Stimulated activated CD8-positive, alpha-beta memory T cell treated with anti-CD3 and anti-CD28 coated beads, Interleukin-15, amount 100 ng/mL, for 4 hours (primary cell): ENCODE measurements around the gene MDM2.
"Not testable (repeated sequence)": the region's sequence is repeated elsewhere in the genome, so short reads cannot be mapped to it uniquely, and the experiment has no call there.

ENCODE experiments used
- DNase-seq, 2 donors: peaks; one replicate each; pipeline ENCODE4 v3.0.0-alpha.2; 2020; ENCODE audit warnings: low read depth in 2 of 2

Gene MDM2

DNA sequence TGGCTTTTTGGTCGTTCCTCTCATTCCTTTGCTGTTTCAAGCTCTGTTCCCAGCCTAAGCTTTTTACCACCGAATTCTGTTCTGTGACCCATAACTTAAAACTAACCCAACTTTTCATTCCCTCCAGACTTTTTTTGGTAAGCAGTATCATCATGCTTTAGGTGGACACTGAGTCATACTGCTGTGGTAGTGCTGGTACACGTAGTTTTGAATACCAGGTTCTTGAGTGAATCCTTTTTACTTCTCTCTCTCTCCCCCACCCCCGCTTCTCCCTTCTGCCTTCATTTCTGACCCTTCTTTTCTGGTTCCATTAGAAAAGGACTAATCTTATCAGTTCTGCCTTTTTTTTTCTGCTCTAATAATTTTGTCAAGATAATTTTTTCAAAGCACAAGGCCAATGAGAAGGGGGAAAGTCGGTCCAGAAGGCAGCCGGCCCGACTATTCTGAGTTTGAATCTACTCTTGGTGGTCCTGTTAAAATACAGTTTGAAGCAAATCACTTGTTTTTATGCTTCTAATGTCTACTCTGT is 2.3 kb upstream of the MDM2 start:
- DNase-seq, result no peak

DNA sequence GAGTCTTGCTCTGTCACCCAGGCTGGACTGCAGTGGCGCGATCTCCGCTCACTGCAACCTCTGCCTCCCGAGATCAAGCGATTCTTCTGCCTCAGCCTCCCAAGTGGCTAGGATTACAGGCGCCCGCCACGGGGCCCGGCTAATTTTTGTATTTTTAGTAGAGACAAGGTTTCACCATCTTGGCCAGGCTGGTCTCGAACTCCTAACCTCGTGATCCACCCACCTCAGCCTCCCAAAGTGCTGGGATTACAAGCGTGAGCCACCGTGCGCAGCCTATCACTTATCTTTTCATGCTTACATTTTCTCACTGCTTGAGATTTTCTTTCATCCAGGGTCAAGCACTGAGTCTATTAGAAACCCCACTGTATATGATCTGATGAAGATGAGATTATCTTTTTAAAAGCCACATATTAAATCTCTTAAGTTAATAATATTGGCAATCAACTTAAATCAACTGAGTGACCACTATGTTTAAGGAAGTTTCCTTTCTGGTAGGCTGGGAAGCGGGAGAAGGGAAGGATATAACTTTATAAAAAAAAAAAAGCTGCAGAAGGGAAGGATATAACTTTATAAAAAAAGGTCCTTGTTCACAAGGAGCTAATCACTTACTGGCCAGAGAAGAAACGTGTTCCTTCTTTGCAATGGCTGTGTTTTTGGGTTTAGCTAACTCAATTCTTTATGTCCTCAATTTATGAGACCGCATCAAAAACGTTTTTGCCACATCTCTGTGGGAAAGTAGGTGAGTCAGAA is 1.3 kb upstream of the MDM2 start:
- no peak for DNase-seq

DNA sequence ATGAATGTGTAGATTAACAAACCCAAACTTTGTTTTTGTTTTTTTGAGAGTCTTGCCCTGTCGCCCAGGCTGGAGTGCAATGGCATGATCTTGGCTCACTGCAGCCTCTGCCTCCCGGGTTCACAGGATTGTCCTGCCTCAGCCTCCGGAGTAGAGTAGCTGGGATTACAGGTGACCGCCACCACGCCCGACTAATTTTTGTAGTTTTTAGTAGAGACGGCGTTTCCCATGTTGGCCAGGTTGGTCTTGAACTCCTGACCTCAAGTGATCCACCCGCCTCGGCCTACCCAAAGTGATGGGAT is 752 bp upstream of the MDM2 start:
- DNase-seq, result not testable (repeated sequence)

- peak; percentile 36 for DNase-seq
Observed at GRCh38 chr12:68808388-68809189, 612 bp downstream of the MDM2 start.

- no peak for DNase-seq
Observed at GRCh38 chr12:68809190-68810026, 1.4 kb downstream of the MDM2 start.

GRCh38 chr12:68810027-68810389 is 2.0 kb downstream of the MDM2 start:
- DNase-seq, result not testable (repeated sequence)

DNA sequence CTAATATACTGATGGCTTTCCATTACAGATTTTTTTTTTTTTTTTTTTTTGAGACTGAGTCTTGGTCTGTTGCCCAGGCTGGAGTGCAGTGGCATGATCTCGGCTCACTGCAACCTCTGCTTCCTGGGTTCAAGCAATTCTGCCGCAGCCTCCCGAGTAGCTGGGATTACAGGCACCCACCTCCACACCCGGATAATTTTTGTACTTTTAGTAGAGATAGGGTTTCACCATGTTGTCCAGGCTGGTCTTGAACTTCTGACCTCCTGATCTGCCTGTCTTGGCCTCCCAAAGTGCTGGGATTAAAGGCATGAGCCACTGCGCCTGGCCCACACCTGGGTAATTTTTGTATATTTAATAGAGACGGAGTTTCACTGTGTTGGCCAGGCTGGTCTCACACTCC is 3.6 kb downstream of the MDM2 start:
- not testable (repeated sequence) for DNase-seq

- no peak for DNase-seq
Observed at GRCh38 chr12:68812553-68813241, 4.7 kb downstream of the MDM2 start.

- DNase-seq, result no peak
Observed at GRCh38 chr12:68813242-68813593, 5.2 kb downstream of the MDM2 start.

- DNase-seq, result no peak
Observed at GRCh38 chr12:68814490-68815231, 6.7 kb downstream of the MDM2 start.

- no peak for DNase-seq
Observed at GRCh38 chr12:68815232-68815927, 7.4 kb downstream of the MDM2 start.

DNA sequence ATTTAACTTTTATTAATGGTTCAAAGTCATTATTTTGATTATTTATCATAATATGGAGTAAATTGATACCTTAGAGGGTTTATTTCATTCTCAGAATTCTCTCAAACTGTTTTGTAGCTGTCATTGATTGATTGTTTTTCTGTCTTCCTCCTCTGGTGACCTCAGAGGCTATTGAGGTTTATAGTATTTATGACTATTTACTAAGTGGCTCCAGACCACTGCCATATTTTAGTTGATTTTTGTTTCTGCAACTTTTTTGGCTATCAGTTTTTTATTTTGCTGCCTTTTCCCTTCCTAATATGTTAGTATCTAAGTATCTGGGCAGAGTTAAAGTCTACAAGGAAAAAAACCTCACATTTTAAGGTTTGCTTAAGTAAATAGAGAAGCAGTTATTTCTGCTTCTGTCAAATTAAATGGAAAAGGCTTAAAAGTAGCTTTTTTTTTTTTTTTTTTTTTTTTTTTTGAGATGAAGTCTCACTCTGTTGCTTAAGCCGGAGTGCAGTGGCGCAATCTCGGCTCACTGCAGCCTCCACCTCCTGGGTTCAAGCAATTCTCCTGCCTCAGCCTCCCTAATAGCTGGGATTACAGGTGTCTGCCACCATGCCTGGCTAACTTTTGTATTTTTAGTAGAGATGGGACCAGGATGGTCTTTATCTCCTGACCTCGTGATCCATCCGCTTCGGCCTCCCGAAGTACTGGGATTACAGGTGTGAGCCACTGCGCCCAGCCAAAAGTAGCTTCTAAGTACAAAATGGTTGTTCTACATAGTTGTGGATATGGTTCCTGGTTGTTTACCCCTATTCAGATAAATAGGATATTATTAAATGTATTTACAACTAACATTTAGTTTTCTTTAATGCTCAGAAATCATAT is 8.2 kb downstream of the MDM2 start:
- DNase-seq, result no peak

GRCh38 chr12:68819481-68819880 is 11.5 kb downstream of the MDM2 start:
- not testable (repeated sequence) for DNase-seq

DNA sequence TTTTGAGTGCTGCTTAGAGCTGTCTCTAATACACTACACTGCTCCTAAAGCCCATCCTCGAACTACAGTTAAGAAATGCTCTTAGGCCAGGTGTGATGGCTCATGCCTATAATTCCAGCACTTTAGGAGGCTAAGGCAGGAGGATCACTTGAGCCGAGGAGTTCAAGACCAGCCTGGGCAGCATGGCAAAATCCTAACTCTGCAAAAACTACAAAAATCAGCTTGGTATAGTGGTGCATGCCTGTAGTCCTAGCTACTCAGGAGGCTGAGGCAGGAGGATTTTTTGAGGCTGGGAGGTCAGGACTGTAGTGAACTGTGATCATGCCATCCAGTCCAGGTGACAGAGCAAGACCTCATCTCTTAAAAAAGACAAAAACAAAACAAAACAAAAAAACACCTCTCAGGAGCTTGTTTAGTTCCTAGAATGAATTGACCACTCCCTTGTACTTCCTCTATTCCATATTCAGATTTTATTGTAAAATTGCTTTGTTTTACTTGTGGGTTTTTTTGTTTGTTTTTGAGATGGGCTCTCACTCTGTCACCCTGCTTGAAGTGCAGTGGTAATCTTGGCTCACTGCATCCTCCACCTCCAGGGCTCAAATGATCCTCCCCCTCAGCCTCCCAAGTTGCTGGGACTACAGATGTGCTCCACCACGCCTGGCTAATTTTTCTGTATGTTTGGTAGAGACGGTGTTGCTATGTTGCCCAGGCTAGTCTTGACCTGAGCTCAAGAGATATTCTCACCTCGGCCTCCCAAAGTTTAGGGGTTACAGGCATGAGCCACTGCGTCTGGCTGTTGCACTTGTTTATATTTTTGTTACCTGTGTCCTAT is 13.6 kb downstream of the MDM2 start:
- DNase-seq, result no peak

DNA sequence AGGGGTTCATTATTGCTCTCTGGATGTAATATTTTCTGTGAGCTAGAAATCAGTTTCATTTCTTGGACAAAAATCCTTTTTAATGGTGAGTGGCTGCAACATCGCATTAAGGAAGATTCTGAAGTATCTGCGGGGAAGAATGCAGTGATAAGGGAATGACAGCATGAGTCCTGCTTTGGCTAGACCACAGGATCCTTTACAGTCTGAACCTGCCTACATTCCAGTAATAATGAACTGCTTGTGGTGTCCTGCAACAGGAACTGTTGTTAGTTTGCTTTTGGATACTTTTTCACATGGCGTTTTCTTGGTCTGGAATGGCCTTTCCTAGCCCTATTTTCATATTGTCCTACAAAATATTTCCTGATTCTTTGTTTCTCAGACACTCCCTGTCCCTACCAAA is 15.7 kb downstream of the MDM2 start:
- no peak for DNase-seq

DNA sequence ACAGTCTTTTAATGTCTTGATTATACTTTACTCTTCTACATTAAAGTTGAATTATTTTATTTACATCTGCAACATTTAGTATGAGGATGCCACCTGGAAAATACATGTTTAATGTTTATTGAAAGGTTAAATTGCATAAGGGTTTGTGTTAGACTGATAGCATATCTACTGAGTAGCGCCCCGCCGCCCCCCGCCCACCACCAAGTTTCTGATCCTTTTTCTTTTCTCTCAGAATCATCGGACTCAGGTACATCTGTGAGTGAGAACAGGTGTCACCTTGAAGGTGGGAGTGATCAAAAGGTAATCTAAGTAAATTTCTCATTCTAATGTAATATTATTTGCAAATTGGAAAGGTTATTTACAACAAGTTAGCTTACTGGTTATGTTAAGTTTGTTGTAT is 16.2 kb downstream of the MDM2 start:
- no peak for DNase-seq

- DNase-seq, result no peak
Observed at GRCh38 chr12:68824597-68825250, 16.7 kb downstream of the MDM2 start.
